ENCODE measurements around the gene BEX3.

The BEX3 gene

GRCh38 chrX:103423955-103424638, 47.8 kb downstream of the BEX3 start:
- no peak for DNase-seq (ENCODE audit: low read depth)
